SK-N-DZ (cell line): ENCODE data around the gene ARHGAP24.

ENCODE experiments used
- DNase-seq: peaks from one replicate; pipeline ENCODE4 v3.0.0-alpha.2; 2015; ENCODE audit warnings: low spot score

The ARHGAP24 gene

GRCh38 chr4:85688055-85688740 is 213.2 kb downstream of the ARHGAP24 start:
- DNase-seq, result no peak

- no peak for DNase-seq
Observed at GRCh38 chr4:85696661-85697060, 221.7 kb downstream of the ARHGAP24 start.

GRCh38 chr4:85697854-85698253 is 222.9 kb downstream of the ARHGAP24 start:
- DNase-seq, result no peak

GRCh38 chr4:85700362-85700761 is 225.4 kb downstream of the ARHGAP24 start:
- DNase-seq, result no peak

- DNase-seq, result no peak
Observed at GRCh38 chr4:85701861-85702321, 226.9 kb downstream of the ARHGAP24 start.

- DNase-seq, result no peak
Observed at GRCh38 chr4:85703096-85703495, 228.1 kb downstream of the ARHGAP24 start.

GRCh38 chr4:85707611-85708010 is 232.7 kb downstream of the ARHGAP24 start:
- no peak for DNase-seq

- DNase-seq, result no peak
Observed at GRCh38 chr4:85708468-85708867, 233.5 kb downstream of the ARHGAP24 start.

GRCh38 chr4:85713005-85713404 is 238.1 kb downstream of the ARHGAP24 start:
- no peak for DNase-seq

GRCh38 chr4:85715991-85716737 is 241.2 kb downstream of the ARHGAP24 start:
- DNase-seq, result no peak

GRCh38 chr4:85717351-85717750 is 242.4 kb downstream of the ARHGAP24 start:
- no peak for DNase-seq

- no peak for DNase-seq
Observed at GRCh38 chr4:85717847-85718246, 242.9 kb downstream of the ARHGAP24 start.

GRCh38 chr4:85720735-85721134 is 245.8 kb downstream of the ARHGAP24 start:
- no peak for DNase-seq

GRCh38 chr4:85722401-85722800 is 247.5 kb downstream of the ARHGAP24 start:
- no peak for DNase-seq

- no peak for DNase-seq
Observed at GRCh38 chr4:85722807-85723206, 247.9 kb downstream of the ARHGAP24 start.

- no peak for DNase-seq
Observed at GRCh38 chr4:85724791-85725563, 250.0 kb downstream of the ARHGAP24 start.

GRCh38 chr4:85725721-85726170 is 250.8 kb downstream of the ARHGAP24 start:
- DNase-seq, result no peak

GRCh38 chr4:85726555-85726954 is 251.6 kb downstream of the ARHGAP24 start:
- DNase-seq, result no peak

- no peak for DNase-seq
Observed at GRCh38 chr4:85728464-85728863, 253.5 kb downstream of the ARHGAP24 start.

- DNase-seq, result peak; percentile 18
Observed at GRCh38 chr4:85732124-85732523, 257.2 kb downstream of the ARHGAP24 start.

GRCh38 chr4:85733798-85734197 is 258.8 kb downstream of the ARHGAP24 start:
- no peak for DNase-seq

GRCh38 chr4:85734424-85734831 is 259.5 kb downstream of the ARHGAP24 start:
- DNase-seq, result no peak
